Endothelial cell of umbilical vein (primary cell): ENCODE results near the gene ZNF157. TPM values are rescaled to one million over a fixed set of nuclear protein-coding genes. Genes with fewer than 3 reads are reported as not detected.

ENCODE experiments used
- BruUV-seq: library from RNA; stranded (reverse); fragments of 400-500 nt; replicated peaks from 2 replicates; lab custom pipeline; 2021; lab: Mats Ljungman, UMichigan
- CTCF ChIA-PET: fragments of 300-600, 350-600 bp; sonication (Branson Sonifier 250); formaldehyde crosslinking; loops from one replicate; lab custom pipeline; 2021; ENCODE audit warnings: antibody characterized with exemption, inconsistent platforms; lab: Charles Lee
- POLR2A ChIA-PET: fragments of 300-600, 350-600 bp; sonication (Branson Sonifier 250); formaldehyde crosslinking; loops from one replicate; lab custom pipeline; 2021; ENCODE audit warnings: antibody characterized with exemption, inconsistent platforms; lab: Charles Lee
- DNase-seq: peaks from one replicate; pipeline ENCODE4 v3.0.0-alpha.2; 2011; ENCODE audit warnings: low read depth, low spot score
- FAIRE-seq: peaks from 2 replicates; lab custom pipeline; 2011; peaks lifted over from hg19 to GRCh38; lab: Jason Lieb, UNC
- H2AFZ ChIP-seq: 2 replicates; pipeline ENCODE4 v1.6.0; 2012; ENCODE audit warnings: low read depth, low read length, control low read depth, inconsistent platforms
- H3K27ac ChIP-seq: 2 replicates; pipeline ENCODE4 v1.5.1; 2011; ENCODE audit warnings: low read depth, mild to moderate bottlenecking, control low read depth, low read length, moderate library complexity; ENCODE audit not compliant: insufficient read depth
- H3K27me3 ChIP-seq, 2 experiments: 2 replicates each; pipeline versions ENCODE4 v1.6.0 to v1.6.1; 2011; ENCODE audit warnings: low read length in 2 of 2, mixed read lengths in 1 of 2; ENCODE audit not compliant: control insufficient read depth in 2 of 2, insufficient read depth in 2 of 2
- H3K36me3 ChIP-seq, 2 experiments: 2 replicates in 1 of 2; 3 replicates in 1 of 2; pipeline ENCODE4 v1.5.1; 2011; ENCODE audit warnings: low read length in 2 of 2, mild to moderate bottlenecking in 1 of 2, moderate library complexity in 1 of 2; ENCODE audit not compliant: control insufficient read depth in 2 of 2, insufficient read depth in 2 of 2; ENCODE audit errors: extremely low read depth in 1 of 2
- H3K4me1 ChIP-seq: 3 replicates; pipeline ENCODE4 v1.5.1; 2011; ENCODE audit warnings: mild to moderate bottlenecking, low read length; ENCODE audit not compliant: control insufficient read depth, insufficient read depth; ENCODE audit errors: extremely low read depth
- H3K4me2 ChIP-seq: 2 replicates; pipeline ENCODE4 v1.6.1; 2011; ENCODE audit warnings: low read length, control low read depth, mixed read lengths; ENCODE audit not compliant: insufficient read depth
- H3K4me3 ChIP-seq, 3 experiments: fragments of 200-600 bp in 1 of 3; sonication (generic), shearing (Covaris generic) in 1 of 3; replicated peaks in 1 of 3; 2 replicates each; pipeline ENCODE4 v1.5.1; 2011 to 2016; ENCODE audit warnings: control low read depth in 3 of 3, low read length in 3 of 3, mild to moderate bottlenecking in 2 of 3, inconsistent platforms in 1 of 3, low read depth in 1 of 3, moderate library complexity in 1 of 3; ENCODE audit not compliant: insufficient read depth in 1 of 3
- H3K79me2 ChIP-seq: 2 replicates; pipeline ENCODE4 v1.6.0; 2012; ENCODE audit warnings: low read length, inconsistent platforms; ENCODE audit not compliant: control insufficient read depth, insufficient read depth
- H3K9ac ChIP-seq: replicated peaks from 2 replicates; pipeline ENCODE3; 2011; ENCODE audit warnings: low read length, control low read depth; ENCODE audit not compliant: insufficient read depth; ENCODE audit errors: extremely low read depth
- H3K9me1 ChIP-seq: replicated peaks from 3 replicates; pipeline ENCODE4 v1.6.0; 2011; ENCODE audit warnings: mild to moderate bottlenecking, low read length; ENCODE audit not compliant: control insufficient read depth, insufficient read depth; ENCODE audit errors: extremely low read depth
- H3K9me3 ChIP-seq: replicated peaks from 2 replicates; pipeline ENCODE4 v1.5.1; 2012; ENCODE audit warnings: low read length, inconsistent platforms; ENCODE audit not compliant: control insufficient read depth, insufficient read depth
- H4K20me1 ChIP-seq: replicated peaks from 2 replicates; pipeline ENCODE3; 2011; ENCODE audit warnings: mild to moderate bottlenecking, low read length; ENCODE audit not compliant: control insufficient read depth, insufficient read depth; ENCODE audit errors: extremely low read depth
- EZH2 ChIP-seq: IDR thresholded peaks from 2 replicates; pipeline ENCODE4 v1.6.1; 2012; ENCODE audit warnings: borderline replicate concordance, low read depth, mild to moderate bottlenecking, moderate library complexity, low read length, inconsistent platforms; ENCODE audit not compliant: severe bottlenecking
- FOS ChIP-seq: IDR thresholded peaks from 2 replicates; pipeline ENCODE4 v1.6.1; 2011; ENCODE audit warnings: mild to moderate bottlenecking, low read length, moderate library complexity, borderline replicate concordance; ENCODE audit not compliant: insufficient read depth
- GATA2 ChIP-seq: IDR thresholded peaks from 2 replicates; pipeline ENCODE4 v1.7.0; 2011; ENCODE audit warnings: low read depth, mild to moderate bottlenecking, moderate library complexity, mixed read lengths, low read length; ENCODE audit not compliant: insufficient read length, insufficient read depth
- JUN ChIP-seq: IDR thresholded peaks from 2 replicates; pipeline ENCODE4 v1.6.1; 2011; ENCODE audit warnings: borderline replicate concordance, low read depth; ENCODE audit not compliant: insufficient read length, insufficient read depth
- MAX ChIP-seq: IDR thresholded peaks from 2 replicates; pipeline ENCODE4 v1.6.1; 2011; ENCODE audit not compliant: insufficient read depth, insufficient read length
- MYC ChIP-seq: IDR thresholded peaks from one replicate; pipeline ENCODE4 v1.6.1; 2011; ENCODE audit warnings: mild to moderate bottlenecking, low read depth, low read length
- POLR2A ChIP-seq: IDR thresholded peaks from 2 replicates; pipeline ENCODE4 v1.6.1; 2012; ENCODE audit warnings: low read depth, mild to moderate bottlenecking, control low read depth, low read length
- POLR2AphosphoS5 ChIP-seq: IDR thresholded peaks from 2 replicates; pipeline ENCODE4 v1.6.1; 2012; ENCODE audit warnings: low read depth, mild to moderate bottlenecking, control low read depth, low read length, moderate library complexity; ENCODE audit not compliant: insufficient read depth
- dilution Hi-C: fragments of 300-500 bp; cut with MboI; formaldehyde crosslinking; loops from one replicate; pipeline ENCODE4 v1.15.0; 2019; ENCODE audit warnings: low sequenced_read_pairs; ENCODE audit not compliant: extremely low pct_ligation_motif_present
- intact Hi-C: fragments of 100-400 bp; cut with micrococcal nuclease; formaldehyde crosslinking; loops from one replicate; pipeline ENCODE4 v1.10.0; 2022
- polyA plus RNA-seq, 4 experiments: library from polyadenylated mRNA; depleted of rRNA in 3 of 4; stranded (reverse) in 3 of 4; unstranded in 1 of 4; fragments of >200 nt; gene quantifications; 2 replicates each; pipeline versions ENCODE4 v1.2.1 to v1.2.3, GENCODE V29; 2011 to 2012; ENCODE audit warnings: missing spikeins in 1 of 4
- total RNA-seq: library from RNA; stranded (reverse); gene quantifications from 2 replicates; pipeline ENCODE4 v1.2.3, GENCODE V29; 2021
- TF ChIP-seq, protein P1 (sequence below), 2 donors: IDR thresholded peaks; 1 replicate in 1 of 2; 2 replicates in 1 of 2; pipeline ENCODE4 v1.5.1; 2011; ENCODE audit warnings: low read length in 2 of 2, mild to moderate bottlenecking in 2 of 2, moderate library complexity in 2 of 2, control low read depth in 1 of 2, inconsistent platforms in 1 of 2, low read depth in 1 of 2; ENCODE audit not compliant: insufficient read depth in 1 of 2; ENCODE audit errors: extremely low read depth in 1 of 2

ZNF157 gene
- total and polyA plus RNA-seq, 2 donors (not counting 3 experiments of a cell fraction or from before 2014, with no cell fraction given), result not detected

GRCh38 chrX:47358387-47359065 lies 11.9 kb upstream of the ZNF157 start:
- no peak overlapping the region for H3K4me3 ChIP-seq
- no peaks in the 10 kb centered on the region for H3K79me2 ChIP-seq
- dilution Hi-C loops (no loop called here), intact Hi-C loops (no loop called here)
- H3K4me2 ChIP-seq, result peak overlapping the region; percentile 11
- H3K9me1 ChIP-seq, result no peaks in the 10 kb centered on the region
- ChIA-PET POLR2A (no interaction called here), CTCF (interaction anchor here (1.2 kb wide), 2 partner anchors 14 to 26 kb away, joined by 3 read pairs; no protein-coding TSS in a partner anchor)
- FAIRE-seq (peak; percentile 84), DNase-seq (peak; percentile 36)
- no peak overlapping the region for H3K27ac ChIP-seq
- no TSS peak for BruUV-seq
- no peaks in the 10 kb centered on the region for H3K9me3 ChIP-seq
- TF ChIP-seq JUN, result no peak
- TF ChIP-seq MAX, result no peak
- no peak for TF ChIP-seq EZH2
- TF ChIP-seq, protein P1, sequence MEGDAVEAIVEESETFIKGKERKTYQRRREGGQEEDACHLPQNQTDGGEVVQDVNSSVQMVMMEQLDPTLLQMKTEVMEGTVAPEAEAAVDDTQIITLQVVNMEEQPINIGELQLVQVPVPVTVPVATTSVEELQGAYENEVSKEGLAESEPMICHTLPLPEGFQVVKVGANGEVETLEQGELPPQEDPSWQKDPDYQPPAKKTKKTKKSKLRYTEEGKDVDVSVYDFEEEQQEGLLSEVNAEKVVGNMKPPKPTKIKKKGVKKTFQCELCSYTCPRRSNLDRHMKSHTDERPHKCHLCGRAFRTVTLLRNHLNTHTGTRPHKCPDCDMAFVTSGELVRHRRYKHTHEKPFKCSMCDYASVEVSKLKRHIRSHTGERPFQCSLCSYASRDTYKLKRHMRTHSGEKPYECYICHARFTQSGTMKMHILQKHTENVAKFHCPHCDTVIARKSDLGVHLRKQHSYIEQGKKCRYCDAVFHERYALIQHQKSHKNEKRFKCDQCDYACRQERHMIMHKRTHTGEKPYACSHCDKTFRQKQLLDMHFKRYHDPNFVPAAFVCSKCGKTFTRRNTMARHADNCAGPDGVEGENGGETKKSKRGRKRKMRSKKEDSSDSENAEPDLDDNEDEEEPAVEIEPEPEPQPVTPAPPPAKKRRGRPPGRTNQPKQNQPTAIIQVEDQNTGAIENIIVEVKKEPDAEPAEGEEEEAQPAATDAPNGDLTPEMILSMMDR (IDR thresholded peaks at IDR 0.05; ENCODE audit: extremely low read depth in 1 of 2, insufficient read depth in 1 of 2, low read depth in 1 of 2, low read length in 2 of 2), result no peak
- no peak for TF ChIP-seq FOS
- TF ChIP-seq POLR2A, result no peak
- no peak for TF ChIP-seq MYC
- no peak for TF ChIP-seq POLR2AphosphoS5
- TF ChIP-seq GATA2, result no peak
- H3K36me3 ChIP-seq, result no peaks in the 10 kb centered on the region
- no peak overlapping the region for H2AFZ ChIP-seq
- H3K4me1 ChIP-seq, result no peaks in the 10 kb centered on the region
- H4K20me1 ChIP-seq, result no peaks in the 10 kb centered on the region
- no peak overlapping the region for H3K9ac ChIP-seq
- H3K27me3 ChIP-seq, result peaks cover 0 to 2% of the 10 kb centered on the region in 2 experiments
